CD4-positive, alpha-beta memory T cell (primary cell): ENCODE measurements around the gene ATAD3B. TPM values are rescaled to one million over a fixed set of nuclear protein-coding genes. Genes with fewer than 3 reads are reported as not detected.
"Not testable (repeated sequence)": the region's sequence is repeated elsewhere in the genome, so short reads cannot be mapped to it uniquely, and the experiment has no call there.

Experiments
- CTCF ChIA-PET: fragments of 350-600 bp; sonication (Branson Sonifier 250); formaldehyde crosslinking; loops from one replicate; lab custom pipeline; 2021; ENCODE audit warnings: inconsistent platforms; ENCODE audit not compliant: partially characterized antibody; lab: Charles Lee
- POLR2A ChIA-PET: fragments of 350-600 bp; sonication (Branson Sonifier 250); formaldehyde crosslinking; loops from one replicate; lab custom pipeline; 2021; ENCODE audit not compliant: partially characterized antibody; lab: Charles Lee
- DNase-seq, 5 donors: peaks; one replicate each; pipeline versions ENCODE4 v3.0.0 to v3.0.0-alpha.2; 2020 to 2022; ENCODE audit warnings: mixed read lengths in 1 of 5
- H3K27ac ChIP-seq: one replicate; pipeline ENCODE4 v1.7.0; 2013; ENCODE audit warnings: low read depth, low read length
- H3K27me3 ChIP-seq: 2 replicates; pipeline ENCODE4 v1.7.0; 2013; ENCODE audit warnings: mild to moderate bottlenecking, low read length, moderate library complexity; ENCODE audit not compliant: insufficient read depth
- H3K36me3 ChIP-seq: 2 replicates; pipeline ENCODE4 v1.7.0; 2013; ENCODE audit warnings: mild to moderate bottlenecking, low read length, moderate library complexity; ENCODE audit not compliant: insufficient read depth
- H3K4me1 ChIP-seq: 2 replicates; pipeline ENCODE4 v1.7.0; 2013; ENCODE audit warnings: mild to moderate bottlenecking, low read length, moderate library complexity; ENCODE audit not compliant: insufficient read depth
- H3K4me3 ChIP-seq, 2 donors: one replicate each; pipeline ENCODE4 v1.7.0; 2013; ENCODE audit warnings: low read length in 2 of 2, mild to moderate bottlenecking in 1 of 2
- H3K9me3 ChIP-seq, 2 donors: one replicate each; pipeline ENCODE4 v1.7.0; 2013; ENCODE audit warnings: low read length in 2 of 2, control low read depth in 1 of 2; ENCODE audit not compliant: control insufficient read depth in 1 of 2
- H3K27ac Mint-ChIP-seq, 7 donors: one replicate each; pipeline ENCODE4 v1.8.0; 2020 to 2021; ENCODE audit warnings: mixed read lengths in 7 of 7, mild to moderate bottlenecking in 6 of 7, inconsistent platforms in 3 of 7, moderate library complexity in 3 of 7
- H3K27me3 Mint-ChIP-seq, 2 donors: one replicate each; pipeline ENCODE4 v1.8.0; 2020 to 2021; ENCODE audit warnings: mixed read lengths in 2 of 2
- H3K36me3 Mint-ChIP-seq, 2 donors: one replicate each; pipeline ENCODE4 v1.8.0; 2020 to 2021; ENCODE audit warnings: mixed read lengths in 2 of 2, inconsistent platforms in 1 of 2, mild to moderate bottlenecking in 1 of 2
- H3K4me1 Mint-ChIP-seq, 4 donors: one replicate each; pipeline ENCODE4 v1.8.0; 2020 to 2021; ENCODE audit warnings: mixed read lengths in 4 of 4, mild to moderate bottlenecking in 1 of 4
- H3K4me3 Mint-ChIP-seq, 8 donors: one replicate each; pipeline ENCODE4 v1.8.0; 2020 to 2021; ENCODE audit warnings: mixed read lengths in 8 of 8, mild to moderate bottlenecking in 7 of 8, moderate library complexity in 6 of 8, inconsistent platforms in 3 of 8
- H3K9me3 Mint-ChIP-seq, 8 donors: one replicate each; pipeline ENCODE4 v1.8.0; 2020 to 2021; ENCODE audit warnings: mixed read lengths in 8 of 8, mild to moderate bottlenecking in 5 of 8, inconsistent platforms in 3 of 8, moderate library complexity in 1 of 8
- intact Hi-C: fragments of 100-400 bp; cut with micrococcal nuclease; formaldehyde crosslinking; loops from one replicate; pipeline ENCODE4 v1.15.1; 2023
- polyA plus RNA-seq, 2 donors: library from polyadenylated mRNA; unstranded; fragments of 300-500 nt; fragmentation: Illumina TruSeq; gene quantifications; one replicate each; pipeline ENCODE4 v1.2.3, GENCODE V29; 2021
- total RNA-seq, 2 experiments: library from RNA; stranded (reverse); gene quantifications; one replicate each; pipeline ENCODE4 v1.2.3, GENCODE V29; 2021

Gene ATAD3B
- total and polyA plus RNA-seq, 4 experiments from 2014 or later, result 2.9 to 53.8 (median 29.6) TPM

DNA sequence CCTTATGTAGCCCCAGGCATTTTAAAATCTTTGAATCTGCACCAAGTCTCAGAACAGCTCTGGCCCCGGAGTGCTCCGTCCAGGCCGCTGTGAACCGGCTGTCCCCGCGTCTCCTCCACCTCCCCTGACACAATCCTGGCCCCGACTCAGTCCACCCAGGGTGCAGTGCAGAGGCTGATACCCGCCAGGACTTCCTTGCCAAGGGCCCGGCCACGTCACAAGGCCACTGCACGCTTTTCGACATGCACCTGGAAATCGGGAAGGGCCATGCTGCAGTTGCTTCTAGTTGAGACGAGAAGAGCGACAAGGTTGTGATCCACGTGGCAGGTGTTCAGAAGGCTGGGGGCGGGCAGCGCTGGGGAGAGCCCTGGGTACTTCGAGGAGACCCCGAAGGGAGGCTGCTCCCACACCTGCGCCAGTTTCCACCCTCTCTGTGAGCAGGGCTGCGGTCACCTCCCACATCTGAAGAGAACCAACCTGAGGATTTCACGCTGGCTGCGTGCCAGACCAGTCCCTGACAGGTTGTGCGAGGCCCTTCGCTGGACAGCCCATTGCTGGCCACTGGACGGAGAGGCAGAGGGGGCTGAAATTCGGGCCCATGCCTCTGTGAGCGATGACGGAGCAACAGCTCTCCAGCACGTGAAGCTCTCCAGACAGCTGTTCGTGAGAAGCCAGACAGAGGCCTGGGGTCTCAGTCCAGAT lies 29.3 kb upstream of the ATAD3B start:
- H3K27ac ChIP-seq, result no peak overlapping the region
- Mint-ChIP-seq H3K4me1 (peaks cover 0 to 4% (median 0%) of the 10 kb centered on the region in 4 donors), H3K27me3 (peaks cover 0 to 6% of the 10 kb centered on the region in 2 donors), H3K9me3 (no peaks in the 10 kb centered on the region), H3K4me3 (no peak overlapping the region), H3K27ac (no peak overlapping the region), H3K36me3 (no peaks in the 10 kb centered on the region)
- H3K4me1 ChIP-seq, result no peaks in the 10 kb centered on the region
- no peaks in the 10 kb centered on the region for H3K9me3 ChIP-seq
- CTCF ChIA-PET, result interaction anchor here (1.2 to 1.6 kb wide), 2 partner anchors 13 to 35 kb away, joined by 4 to 5 read pairs; no protein-coding TSS in a partner anchor
- no peaks in the 10 kb centered on the region for H3K27me3 ChIP-seq
- no peak overlapping the region for H3K4me3 ChIP-seq
- DNase-seq, result peak in 1 of 5 donors; percentile 3
- intact Hi-C loops, result no loop called here
- POLR2A ChIA-PET, result no interaction called here
- no peaks in the 10 kb centered on the region for H3K36me3 ChIP-seq

DNA sequence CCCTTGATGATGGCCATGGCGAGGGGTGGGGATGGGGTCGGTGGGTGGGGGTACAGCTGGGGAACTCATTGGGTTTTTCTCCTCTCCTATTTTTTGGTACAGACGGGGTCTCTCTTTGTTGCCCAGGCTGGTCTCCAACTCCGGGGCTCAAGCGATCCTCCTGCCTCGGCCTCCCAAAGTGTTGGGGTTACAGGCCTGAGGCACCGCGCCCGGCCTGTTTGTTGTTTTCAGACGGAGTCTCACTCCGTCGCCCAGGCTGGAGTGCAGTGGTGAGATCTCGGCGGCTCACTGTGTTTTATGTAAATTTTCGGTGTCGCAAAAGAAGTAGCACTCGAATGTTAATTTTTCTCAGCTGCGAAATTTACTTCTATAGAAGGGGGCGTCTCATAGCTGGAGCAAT lies 24.9 kb upstream of the ATAD3B start:
- H3K27ac Mint-ChIP-seq, H3K9me3 Mint-ChIP-seq, H3K27me3 Mint-ChIP-seq, H3K27me3 ChIP-seq, intact Hi-C loops, H3K36me3 Mint-ChIP-seq, POLR2A ChIA-PET, H3K9me3 ChIP-seq, H3K36me3 ChIP-seq, H3K4me3 Mint-ChIP-seq, H3K4me3 ChIP-seq, H3K4me1 ChIP-seq, CTCF ChIA-PET, H3K4me1 Mint-ChIP-seq, H3K27ac ChIP-seq: not testable (repeated sequence)
- peak in 1 of 5 donors; percentile 9 for DNase-seq

DNA sequence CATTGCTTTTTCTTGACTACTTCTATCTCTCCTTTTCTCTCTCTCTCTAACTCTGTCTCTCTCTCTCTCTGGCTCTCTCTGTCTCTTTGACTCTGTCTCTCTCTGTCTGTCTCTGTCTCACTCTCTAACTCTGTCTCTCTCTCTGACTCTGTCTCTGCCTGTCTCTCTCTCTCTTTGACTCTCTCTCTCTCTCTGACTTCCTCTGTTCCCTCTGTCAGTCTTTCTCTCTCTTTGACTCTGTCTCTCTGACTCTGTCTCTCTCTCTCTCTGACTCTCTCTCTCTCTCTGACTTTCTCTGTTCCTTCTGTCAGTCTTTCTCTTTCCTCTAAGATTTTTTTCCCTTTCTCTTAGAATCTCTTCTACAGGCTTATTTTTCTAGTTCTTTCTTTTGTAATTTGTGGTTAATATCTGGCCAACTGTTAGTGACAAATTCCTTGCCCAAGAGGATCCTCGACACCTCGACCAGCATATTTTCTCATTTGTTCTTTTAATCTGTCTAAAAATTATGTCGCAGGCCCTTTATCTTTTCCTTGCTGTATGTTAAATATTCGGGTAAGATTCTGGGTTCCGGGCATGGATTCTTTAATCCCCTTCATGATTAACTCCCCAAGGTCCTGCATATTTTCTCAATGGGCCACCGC lies 22.3 kb upstream of the ATAD3B start, which contains the start of gene ATAD3C:
Gene ATAD3C (plus strand): TSS at position 591 of the 641 bp plus-strand sequence. CDS start 995 bp downstream, outside the sequence.
- peak within 1 kb of the TSS in 1 of 7 donors; percentile 30 for H3K27ac Mint-ChIP-seq
- no peaks in the 10 kb centered on the region for H3K4me1 Mint-ChIP-seq
- no peaks in the 10 kb centered on the region for H3K36me3 Mint-ChIP-seq
- H3K4me3 Mint-ChIP-seq, result no peak within 1 kb of the TSS
- no peak within 1 kb of the TSS for H3K4me3 ChIP-seq
- DNase-seq, result no peak
- no peaks in the 10 kb centered on the region for H3K4me1 ChIP-seq
- CTCF ChIA-PET, result no interaction called here
- peaks cover 2 to 9% of the 10 kb centered on the region in 2 donors for H3K27me3 Mint-ChIP-seq
- no peaks in the 10 kb centered on the region for H3K27me3 ChIP-seq
- no peaks in the 10 kb centered on the region for H3K9me3 ChIP-seq
- POLR2A ChIA-PET, result no interaction called here
- H3K9me3 Mint-ChIP-seq, result no peaks in the 10 kb centered on the region
- no peaks in the 10 kb centered on the region for H3K36me3 ChIP-seq
- no peak within 1 kb of the TSS for H3K27ac ChIP-seq
- intact Hi-C loops, result no loop called here

DNA sequence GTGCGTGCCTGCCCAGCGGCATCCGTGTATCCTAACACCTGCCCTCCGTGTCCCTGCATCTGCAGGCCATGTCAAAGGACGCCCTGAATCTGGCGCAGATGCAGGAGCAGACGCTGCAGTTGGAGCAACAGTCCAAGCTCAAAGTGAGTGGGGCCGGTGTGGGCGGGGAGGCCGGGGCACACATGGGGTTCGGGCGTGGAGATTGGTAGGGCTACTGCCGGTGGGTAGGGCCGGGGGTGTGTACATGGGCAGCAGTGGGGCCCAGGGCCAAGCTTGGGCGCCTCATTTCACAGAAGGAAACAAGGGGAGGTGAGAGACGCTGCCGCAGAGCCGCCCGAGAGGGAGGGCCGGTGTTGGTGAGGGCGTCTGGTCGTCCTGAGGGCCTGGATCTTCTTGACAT lies 20.9 kb upstream of the ATAD3B start:
- POLR2A ChIA-PET, H3K9me3 ChIP-seq, H3K36me3 Mint-ChIP-seq, H3K27ac ChIP-seq, H3K4me3 Mint-ChIP-seq, H3K27me3 Mint-ChIP-seq, H3K9me3 Mint-ChIP-seq, H3K27ac Mint-ChIP-seq, H3K36me3 ChIP-seq, H3K4me1 Mint-ChIP-seq, CTCF ChIA-PET, intact Hi-C loops, H3K4me3 ChIP-seq, H3K4me1 ChIP-seq, H3K27me3 ChIP-seq: not testable (repeated sequence)
- peak in 1 of 5 donors; percentile 10 for DNase-seq

DNA sequence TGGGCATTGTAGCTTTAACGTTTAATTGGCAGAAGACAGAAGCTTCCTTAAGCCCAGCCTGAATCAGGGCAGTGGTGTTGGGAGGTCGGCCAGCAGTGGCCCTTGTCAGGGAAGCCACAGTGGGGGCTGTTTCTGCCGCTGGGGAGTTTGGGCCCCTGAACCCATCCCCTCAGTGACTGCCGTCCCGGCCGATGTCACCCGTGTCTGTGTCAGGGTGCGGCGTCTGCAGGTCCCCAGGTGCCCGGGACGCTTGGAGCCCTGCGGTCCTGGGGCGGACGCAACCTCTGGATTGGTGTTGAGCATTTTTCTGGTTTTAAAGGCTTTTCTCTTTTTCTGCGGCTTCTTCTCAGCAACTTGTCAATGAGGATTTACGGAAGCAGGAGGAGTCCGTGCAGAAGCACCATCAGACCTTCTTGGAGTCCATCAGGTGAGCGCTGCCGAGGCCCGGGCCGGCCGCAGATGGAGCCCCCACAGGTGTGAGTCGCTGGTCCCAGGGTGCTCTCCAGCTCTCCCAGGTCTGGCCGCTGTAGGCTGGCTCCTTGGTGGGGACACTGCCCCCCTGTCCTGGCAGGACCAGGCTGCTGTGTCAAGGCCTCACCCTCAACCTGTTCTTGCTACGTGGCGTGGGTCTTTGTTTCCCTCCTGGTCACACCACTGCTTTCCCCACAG lies 19.7 kb upstream of the ATAD3B start:
- Mint-ChIP-seq H3K4me3 (no peak overlapping the region), H3K4me1 (no peaks in the 10 kb centered on the region), H3K27ac (no peak overlapping the region), H3K36me3 (no peaks in the 10 kb centered on the region), H3K9me3 (no peaks in the 10 kb centered on the region), H3K27me3 (peaks cover 2 to 9% of the 10 kb centered on the region in 2 donors)
- Histone ChIP-seq H3K36me3 (no peaks in the 10 kb centered on the region), H3K27me3 (no peaks in the 10 kb centered on the region), H3K4me3 (no peak overlapping the region), H3K4me1 (no peaks in the 10 kb centered on the region), H3K9me3 (no peaks in the 10 kb centered on the region), H3K27ac (no peak overlapping the region)
- POLR2A ChIA-PET, result no interaction called here
- CTCF ChIA-PET, result no interaction called here
- peak in 1 of 5 donors; percentile 4 for DNase-seq
- intact Hi-C loops, result no loop called here

DNA sequence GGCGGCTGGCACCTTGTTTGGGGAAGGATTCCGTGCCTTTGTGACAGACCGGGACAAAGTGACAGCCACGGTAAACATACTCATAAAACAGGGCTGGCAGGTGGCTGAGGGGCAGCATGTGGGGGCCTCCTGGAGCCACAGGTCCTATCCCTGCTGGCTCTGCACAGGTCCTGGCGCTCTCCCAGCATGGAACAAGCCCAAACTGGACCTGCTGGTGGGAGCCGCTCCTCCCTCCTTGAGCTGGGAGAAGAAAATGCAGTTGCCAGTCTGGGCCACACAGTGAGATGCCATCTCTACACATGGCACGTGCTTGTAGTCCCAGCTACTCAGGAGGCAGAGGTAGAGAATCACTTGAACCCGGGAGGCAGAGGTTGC lies 19.2 kb upstream of the ATAD3B start:
- POLR2A ChIA-PET, H3K27me3 Mint-ChIP-seq, CTCF ChIA-PET, H3K9me3 ChIP-seq, H3K36me3 Mint-ChIP-seq, H3K4me1 Mint-ChIP-seq, H3K4me3 Mint-ChIP-seq, H3K4me3 ChIP-seq, H3K36me3 ChIP-seq, H3K27me3 ChIP-seq, H3K9me3 Mint-ChIP-seq, intact Hi-C loops, H3K27ac Mint-ChIP-seq, H3K4me1 ChIP-seq, H3K27ac ChIP-seq: not testable (repeated sequence)
- DNase-seq, result peak in 1 of 5 donors; percentile 33

DNA sequence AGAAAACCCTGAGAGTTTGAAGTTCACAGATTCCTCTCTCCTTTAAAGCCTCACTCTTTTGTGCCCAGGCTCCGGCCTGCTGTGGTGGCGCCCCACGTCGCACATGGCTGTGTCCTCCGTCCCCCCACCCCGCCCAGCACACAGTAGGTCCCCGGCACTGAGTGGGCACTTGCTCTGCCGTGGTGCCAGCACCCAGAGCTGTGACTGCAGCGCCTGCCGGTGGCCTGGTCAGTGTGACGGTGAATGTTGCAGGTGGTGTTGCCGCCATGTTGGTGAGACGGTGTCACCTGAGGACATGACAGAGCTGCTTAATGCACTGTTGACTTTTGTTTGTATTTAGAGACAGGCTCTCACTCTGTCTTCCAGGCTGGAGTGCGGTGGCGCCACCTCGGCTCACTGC lies 18.7 kb upstream of the ATAD3B start:
- POLR2A ChIA-PET, result no interaction called here
- Histone ChIP-seq H3K4me3 (no peak overlapping the region), H3K9me3 (no peaks in the 10 kb centered on the region), H3K27ac (no peak overlapping the region), H3K36me3 (no peaks in the 10 kb centered on the region), H3K4me1 (no peaks in the 10 kb centered on the region), H3K27me3 (no peaks in the 10 kb centered on the region)
- Mint-ChIP-seq H3K9me3 (no peaks in the 10 kb centered on the region), H3K4me1 (no peaks in the 10 kb centered on the region), H3K27me3 (peaks cover 2 to 9% of the 10 kb centered on the region in 2 donors), H3K27ac (no peak overlapping the region), H3K4me3 (no peak overlapping the region), H3K36me3 (no peaks in the 10 kb centered on the region)
- CTCF ChIA-PET, result no interaction called here
- DNase-seq, result peak in 1 of 5 donors; percentile 6
- intact Hi-C loops, result no loop called here
